GM23248 (cell line): ENCODE results near the gene KCNH2. TPM values are rescaled to one million over a fixed set of nuclear protein-coding genes. Genes with fewer than 3 reads are reported as not detected.

Experiments used
- DNase-seq: peaks from one replicate; pipeline ENCODE4 v3.0.0-alpha.2; 2015
- H2AFZ ChIP-seq: fragments of 200-600 bp; sonication (generic); 2 replicates; pipeline ENCODE4 v1.6.1; 2016; ENCODE audit warnings: antibody characterized with exemption
- H3F3A ChIP-seq: fragments of 200-600 bp; sonication (generic); 2 replicates; pipeline ENCODE4 v1.6.1; 2016; ENCODE audit warnings: mild to moderate bottlenecking, antibody characterized with exemption, mixed run types; ENCODE audit not compliant: insufficient read depth
- H3K27ac ChIP-seq: fragments of 200-600 bp; sonication (generic); 2 replicates; pipeline ENCODE4 v1.5.1; 2016; ENCODE audit warnings: mild to moderate bottlenecking
- H3K27me3 ChIP-seq: fragments of 200-600 bp; sonication (generic); replicated peaks from 2 replicates; pipeline ENCODE4 v1.6.1; 2016; ENCODE audit warnings: mild to moderate bottlenecking; ENCODE audit not compliant: insufficient read depth
- H3K36me3 ChIP-seq: fragments of 200-600 bp; sonication (generic); 2 replicates; pipeline ENCODE4 v1.6.1; 2016; ENCODE audit warnings: low read depth, mild to moderate bottlenecking
- H3K4me1 ChIP-seq: fragments of 200-600 bp; sonication (generic); 2 replicates; pipeline ENCODE4 v1.6.1; 2016; ENCODE audit warnings: mild to moderate bottlenecking; ENCODE audit not compliant: insufficient read depth
- H3K4me2 ChIP-seq: fragments of 200-600 bp; sonication (generic); one replicate; pipeline ENCODE4 v1.6.1; 2016; ENCODE audit warnings: mild to moderate bottlenecking; ENCODE audit not compliant: unreplicated experiment
- H3K4me3 ChIP-seq: fragments of 200-600 bp; sonication (generic); 2 replicates; pipeline ENCODE4 v1.5.1; 2016; ENCODE audit warnings: mild to moderate bottlenecking
- H3K79me2 ChIP-seq: fragments of 200-600 bp; sonication (generic); 2 replicates; pipeline ENCODE4 v1.6.1; 2016; ENCODE audit warnings: mild to moderate bottlenecking; ENCODE audit not compliant: insufficient read depth
- H3K9ac ChIP-seq: fragments of 200-600 bp; sonication (generic); 2 replicates; pipeline ENCODE4 v1.6.1; 2016; ENCODE audit warnings: mild to moderate bottlenecking
- H3K9me2 ChIP-seq: fragments of 200-600 bp; sonication (generic); 2 replicates; pipeline ENCODE4 v1.6.1; 2016; ENCODE audit warnings: mixed run types, mild to moderate bottlenecking, moderate library complexity; ENCODE audit not compliant: insufficient read depth
- H3K9me3 ChIP-seq: fragments of 200-600 bp; sonication (generic); one replicate; pipeline ENCODE4 v1.6.1; 2017; ENCODE audit warnings: low read depth
- H4K20me1 ChIP-seq: fragments of 200-600 bp; sonication (generic); 2 replicates; pipeline ENCODE4 v1.6.0; 2016; ENCODE audit not compliant: insufficient read depth
- EZH2 ChIP-seq: fragments of 200-600 bp; sonication (generic); IDR thresholded peaks from 2 replicates; pipeline ENCODE4 v1.6.1; 2018; ENCODE audit warnings: antibody characterized with exemption, mild to moderate bottlenecking; ENCODE audit not compliant: insufficient read depth, poor library complexity, severe bottlenecking
- EZH2phosphoT487 ChIP-seq: fragments of 200-600 bp; sonication (generic); IDR thresholded peaks from 2 replicates; pipeline ENCODE4 v1.6.1; 2018; ENCODE audit warnings: antibody characterized with exemption, moderate library complexity, mild to moderate bottlenecking, low read depth; ENCODE audit not compliant: insufficient read depth
- WGBS, 2 experiments: methylation state at CpG; one replicate each; pipeline ENCODE4 v1.1.6; 2015 to 2017; ENCODE audit warnings: low lambda C conversion rate in 2 of 2, low coverage in 1 of 2; ENCODE audit errors: missing lambda C conversion rate in 2 of 2; 5-methylcytosine and 5-hydroxymethylcytosine counted together
- in situ Hi-C: fragments of 300-500 bp; cut with MboI; formaldehyde crosslinking; loops from 2 replicates; pipeline ENCODE4 v1.15.0; 2020
- polyA plus RNA-seq: library from polyadenylated mRNA; unstranded; fragments of >200 nt; fragmentation: Nextera tagmentation; extraction: Ambion mirVana; gene quantifications from 2 replicates; pipeline ENCODE4 v1.2.1, GENCODE V29; 2016
- total RNA-seq: library from RNA; depleted of rRNA; stranded (reverse); fragments of >200 nt; shearing (Covaris generic); gene quantifications from 2 replicates; pipeline ENCODE4 v1.2.3, GENCODE V29; 2014

Gene KCNH2
- total and polyA plus RNA-seq, 2 experiments from 2014 or later, result not detected

DNA sequence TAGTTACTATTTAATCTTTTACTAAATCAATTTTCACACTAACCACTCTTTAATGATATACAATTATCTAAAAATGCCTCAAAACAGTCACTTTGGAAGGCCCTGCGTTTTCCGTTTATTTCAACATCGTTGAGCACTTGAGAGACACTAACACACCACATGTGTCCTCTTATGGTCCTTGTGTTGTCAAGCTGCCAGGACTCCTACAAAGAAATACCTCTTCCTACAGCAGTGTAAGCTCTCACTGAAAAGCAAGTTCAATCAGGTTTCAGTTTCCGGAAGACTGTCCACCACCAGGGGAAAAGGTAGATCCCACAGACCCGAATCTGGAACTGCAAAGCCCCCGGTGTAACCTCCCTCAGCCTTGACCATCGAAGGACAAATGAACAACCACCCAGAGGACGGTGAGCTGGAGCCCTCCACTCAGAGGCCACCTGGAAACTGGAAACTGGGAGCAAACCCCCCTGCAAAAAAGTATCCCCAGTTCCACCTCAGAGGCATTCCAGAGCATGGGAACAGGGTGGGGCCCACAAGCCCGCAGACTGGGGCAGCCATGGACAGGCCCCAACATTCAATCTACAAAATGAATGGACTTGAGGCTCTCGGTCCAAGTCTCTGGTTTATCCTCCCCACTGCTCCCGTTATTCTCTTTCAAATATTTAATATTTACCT lies 37.6 kb downstream of the KCNH2 start:
- H3K4me1 ChIP-seq, result no peaks in the 10 kb centered on the region

DNA sequence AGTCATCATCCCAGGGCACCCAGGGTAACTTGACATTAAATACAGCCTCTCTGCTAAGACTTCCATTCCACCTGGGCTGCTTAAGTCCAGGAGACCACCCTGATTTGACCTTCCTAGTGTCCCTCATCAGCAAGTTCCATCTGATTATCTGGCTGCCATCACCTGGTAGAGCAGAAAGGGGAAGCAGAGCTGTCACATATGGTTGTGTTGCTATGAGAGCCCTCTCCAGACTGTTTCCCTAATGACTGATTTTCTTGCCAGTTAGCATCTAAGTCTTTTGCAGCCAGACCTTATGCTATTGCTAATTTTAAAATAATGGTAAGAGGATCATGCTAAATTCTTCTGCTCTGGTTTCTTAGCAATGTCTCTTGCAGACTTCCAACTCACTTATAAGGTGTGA lies 38.7 kb downstream of the KCNH2 start:
- Histone ChIP-seq H3K9me2 (no peaks in the 10 kb centered on the region), H3K27ac (no peak overlapping the region), H3K9me3 (no peaks in the 10 kb centered on the region), H3K79me2 (no peaks in the 10 kb centered on the region), H3K4me1 (no peaks in the 10 kb centered on the region), H3K4me2 (no peak overlapping the region), H3K27me3 (peaks cover 20% of the 10 kb centered on the region), H3F3A (no peaks in the 10 kb centered on the region), H3K36me3 (no peaks in the 10 kb centered on the region), H3K9ac (no peak overlapping the region), H4K20me1 (no peaks in the 10 kb centered on the region), H3K4me3 (no peak overlapping the region), H2AFZ (no peak overlapping the region)
- in situ Hi-C loops, result no loop called here
- TF ChIP-seq EZH2phosphoT487 (no peak), EZH2 (no peak)
- no peak for DNase-seq

More for the DNA sequence above, 37.6 kb downstream of the KCNH2 start:
- no peaks in the 10 kb centered on the region for H3K36me3 ChIP-seq
- H3F3A ChIP-seq, result no peaks in the 10 kb centered on the region
- no peak for DNase-seq
- 51 to 56% methylated on average over 11 of the region's 11 CpGs for WGBS, 2 experiments
- H3K27me3 ChIP-seq, result peaks cover 17% of the 10 kb centered on the region
- in situ Hi-C loops, result no loop called here
- no peak overlapping the region for H3K4me2 ChIP-seq
- no peak overlapping the region for H3K9ac ChIP-seq
- no peak overlapping the region for H3K4me3 ChIP-seq
- no peaks in the 10 kb centered on the region for H4K20me1 ChIP-seq
- H3K27ac ChIP-seq, result no peak overlapping the region
- no peaks in the 10 kb centered on the region for H3K79me2 ChIP-seq
- no peaks in the 10 kb centered on the region for H3K9me2 ChIP-seq
- H2AFZ ChIP-seq, result no peak overlapping the region
- H3K9me3 ChIP-seq, result no peaks in the 10 kb centered on the region
- no peak for TF ChIP-seq EZH2phosphoT487
- no peak for TF ChIP-seq EZH2

DNA sequence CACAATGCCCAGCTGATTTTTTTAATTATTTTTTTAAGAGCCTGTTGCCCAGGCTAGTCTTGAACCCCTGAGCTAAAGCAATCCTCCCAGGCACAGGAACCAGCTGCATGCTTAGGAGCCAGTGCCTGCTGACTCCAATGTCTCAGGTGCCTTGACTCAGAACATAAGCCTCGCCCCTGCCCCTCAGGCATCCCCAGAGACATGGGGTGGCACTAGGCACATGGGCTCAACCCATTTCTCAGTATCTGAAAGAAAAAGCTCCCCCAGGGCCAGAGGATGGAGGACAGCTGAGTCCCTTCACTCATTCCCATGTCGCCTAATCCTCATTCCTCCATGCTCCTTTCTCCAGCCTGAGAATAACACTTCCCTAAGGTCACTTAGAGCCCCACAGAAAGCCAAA lies 39.1 kb downstream of the KCNH2 start:
- no peak overlapping the region for H3K9ac ChIP-seq
- H3K4me2 ChIP-seq, result no peak overlapping the region
- no peaks in the 10 kb centered on the region for H3K9me2 ChIP-seq
- no peaks in the 10 kb centered on the region for H3K36me3 ChIP-seq
- DNase-seq, result no peak
- 75 to 79% methylated on average over 2 of the region's 2 CpGs for WGBS, 2 experiments
- H3K27me3 ChIP-seq, result peaks cover 20% of the 10 kb centered on the region
- no peaks in the 10 kb centered on the region for H3K79me2 ChIP-seq
- no peak overlapping the region for H3K4me3 ChIP-seq
- no peaks in the 10 kb centered on the region for H3K9me3 ChIP-seq
- TF ChIP-seq EZH2phosphoT487, result no peak
- no peak for TF ChIP-seq EZH2
- no peaks in the 10 kb centered on the region for H3F3A ChIP-seq
- no peak overlapping the region for H3K27ac ChIP-seq
- H2AFZ ChIP-seq, result no peak overlapping the region
- in situ Hi-C loops, result no loop called here
- H4K20me1 ChIP-seq, result no peaks in the 10 kb centered on the region
- H3K4me1 ChIP-seq, result no peaks in the 10 kb centered on the region

DNA sequence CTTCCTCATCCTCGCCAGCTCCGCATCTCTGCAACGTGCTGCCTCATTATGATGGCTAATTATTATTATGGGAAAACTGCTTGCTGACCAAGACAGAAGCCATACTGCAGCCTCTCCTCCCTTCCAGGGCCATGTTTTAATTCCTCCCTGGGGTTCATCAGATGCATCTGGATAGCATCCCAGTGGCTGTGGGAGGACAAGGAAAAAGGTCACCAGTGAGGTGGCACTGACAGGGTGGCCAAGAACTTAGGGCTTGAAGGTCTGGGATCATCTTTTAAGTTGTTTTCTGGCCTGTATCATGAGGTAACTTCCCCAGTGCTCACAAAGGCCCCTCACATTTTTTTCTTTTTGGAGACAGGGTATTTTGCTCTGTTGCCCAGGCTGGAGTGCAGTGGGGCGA lies 39.6 kb downstream of the KCNH2 start:
- Histone ChIP-seq H3K4me3 (no peak overlapping the region), H3K79me2 (no peaks in the 10 kb centered on the region), H3K4me2 (no peak overlapping the region), H3K27me3 (peaks cover 20% of the 10 kb centered on the region), H3K9ac (no peak overlapping the region), H3K4me1 (no peaks in the 10 kb centered on the region), H3K9me3 (no peaks in the 10 kb centered on the region), H2AFZ (no peak overlapping the region), H3K36me3 (no peaks in the 10 kb centered on the region), H3K9me2 (no peaks in the 10 kb centered on the region), H3K27ac (no peak overlapping the region), H3F3A (no peaks in the 10 kb centered on the region), H4K20me1 (no peaks in the 10 kb centered on the region)
- no peak for TF ChIP-seq EZH2
- TF ChIP-seq EZH2phosphoT487, result no peak
- no peak for DNase-seq
- 59 to 66% methylated on average over 4 of the region's 4 CpGs for WGBS, 2 experiments
- in situ Hi-C loops, result no loop called here
